GM21360 (cell line): ENCODE data around the gene GPX1.
"Not testable (repeated sequence)": the region's sequence is repeated elsewhere in the genome, so short reads cannot be mapped to it uniquely, and the experiment has no call there.

Experiments used
- ATAC-seq: cut with Tn5 transposase; IDR thresholded peaks from one replicate; pipeline ENCODE4 v1.9.1; 2021; ENCODE audit warnings: mild to moderate bottlenecking, moderate library complexity; ENCODE audit not compliant: unreplicated experiment

GPX1 gene

DNA sequence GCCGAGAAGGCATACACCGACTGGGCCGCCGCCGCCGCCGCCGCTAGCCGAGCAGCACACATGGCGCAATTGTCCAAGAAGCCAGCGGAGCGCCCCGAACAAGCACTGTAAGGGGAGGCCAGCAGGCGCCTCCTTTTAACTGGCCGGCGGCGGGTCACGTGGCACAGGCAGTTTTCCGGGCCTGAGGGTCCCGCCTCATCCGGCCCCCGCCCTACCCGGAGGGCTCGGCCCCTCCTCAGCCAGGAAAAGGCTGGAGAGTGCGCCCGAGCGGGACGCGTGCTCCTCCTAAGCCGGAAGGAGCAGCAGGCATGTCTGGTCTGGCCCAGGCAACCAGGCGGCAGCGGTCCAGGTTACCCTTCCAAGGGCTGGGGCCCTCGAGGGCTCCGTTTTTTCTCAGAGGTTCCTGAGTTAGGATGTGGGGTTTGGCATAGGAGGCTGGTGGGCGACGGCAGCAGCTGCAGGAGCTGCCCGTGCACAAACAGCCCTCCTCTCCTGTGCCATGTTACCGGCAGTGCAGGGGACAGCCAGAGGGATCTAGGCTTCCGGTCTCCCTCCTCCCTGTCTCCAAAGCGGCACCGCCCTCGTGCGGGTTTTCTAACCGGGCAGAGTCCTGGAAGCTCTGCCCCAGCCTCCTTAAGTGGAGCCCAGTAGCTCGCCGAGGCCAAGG, at the start of gene GPX1:
TSS of gene GPX1 (minus strand) at position 137 of the 667 bp plus-strand sequence. CDS start at position 62, 75 bp downstream.
- ATAC-seq = peak; percentile 65

DNA sequence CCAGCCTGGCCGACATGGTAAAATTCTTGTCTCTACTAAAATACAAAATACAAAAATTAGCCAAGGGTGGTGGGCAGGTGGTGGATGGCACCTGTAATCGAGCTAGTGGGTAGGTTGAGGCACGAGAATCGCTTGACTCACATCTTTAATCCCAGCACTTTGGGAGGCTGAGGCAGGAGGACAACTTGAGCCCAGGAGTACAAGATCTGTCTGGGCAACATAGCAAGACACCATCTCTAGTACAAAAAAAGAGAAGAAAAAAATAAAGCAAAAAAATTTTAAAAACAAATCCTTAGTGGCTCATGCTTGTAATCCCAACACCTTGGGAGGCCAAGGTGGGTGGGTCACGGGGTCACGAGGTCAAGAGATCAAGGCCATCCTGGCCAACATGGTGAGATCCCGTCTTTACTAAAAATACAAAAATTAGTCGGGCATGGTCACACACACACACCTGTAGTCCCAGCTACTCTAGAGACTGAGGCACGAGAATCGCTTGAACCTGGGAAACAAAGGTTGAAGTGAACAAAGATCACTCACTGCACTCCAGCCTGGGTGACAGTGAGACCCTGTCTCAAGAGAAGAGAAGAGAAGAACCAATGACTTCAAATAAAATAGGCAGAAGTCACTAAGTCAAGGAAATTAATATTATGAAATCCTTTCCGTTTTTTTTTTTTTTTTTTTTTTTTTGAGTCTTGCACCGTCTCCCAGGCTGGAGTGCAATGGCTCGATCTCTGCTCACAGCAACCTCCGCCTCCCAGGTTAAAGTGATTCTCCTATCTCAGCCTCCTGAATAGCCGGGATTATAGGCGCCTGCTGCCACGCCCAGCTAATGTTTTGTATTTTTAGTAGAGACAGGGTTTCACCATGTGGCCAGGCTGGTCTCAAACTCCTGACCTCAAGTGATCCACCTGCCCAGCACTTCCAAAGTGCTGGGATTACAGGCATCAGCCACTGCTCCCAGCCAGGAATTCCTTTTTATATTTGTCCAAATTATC, 48.7 kb upstream of the GPX1 start:
- ATAC-seq = no peak

DNA sequence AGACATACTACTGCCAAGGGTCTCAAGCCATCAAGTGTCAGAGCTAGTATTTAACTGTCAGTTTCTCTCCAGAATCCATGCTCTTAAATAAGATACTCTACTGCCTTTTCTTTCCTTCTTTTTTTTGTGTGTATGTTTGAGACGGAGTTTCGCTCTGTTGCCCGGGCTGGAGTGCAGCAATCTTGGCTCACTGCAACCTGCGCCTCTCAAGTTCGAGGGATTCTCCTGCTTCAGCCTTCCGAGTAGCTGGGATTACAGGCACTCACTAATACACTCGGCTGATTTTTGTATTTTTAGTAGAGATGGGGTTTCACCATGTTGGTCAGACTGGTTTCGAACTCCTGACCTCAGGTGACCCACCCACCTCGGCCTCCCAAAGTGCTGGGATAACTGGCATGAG, 47.4 kb upstream of the GPX1 start:
- ATAC-seq = not testable (repeated sequence)

DNA sequence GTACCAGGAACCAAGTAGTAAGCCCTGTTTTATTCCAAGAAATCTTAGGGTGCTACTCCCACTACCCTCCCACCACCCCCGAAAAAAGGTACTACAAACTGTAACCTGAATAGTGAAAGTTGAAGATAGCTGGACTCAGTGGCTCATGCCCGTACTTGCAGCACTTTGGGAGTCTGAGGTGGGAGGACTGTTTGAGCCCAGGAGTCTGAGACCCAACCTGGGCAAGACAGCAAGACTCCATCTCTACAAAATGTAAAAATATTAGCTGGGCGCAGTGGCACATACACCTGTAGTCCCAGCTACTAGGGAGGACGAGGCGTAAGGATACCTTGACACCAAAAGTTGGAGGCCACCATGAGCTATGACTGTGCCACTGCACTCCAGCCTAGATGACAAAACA, 45.7 kb upstream of the GPX1 start:
- ATAC-seq = no peak

DNA sequence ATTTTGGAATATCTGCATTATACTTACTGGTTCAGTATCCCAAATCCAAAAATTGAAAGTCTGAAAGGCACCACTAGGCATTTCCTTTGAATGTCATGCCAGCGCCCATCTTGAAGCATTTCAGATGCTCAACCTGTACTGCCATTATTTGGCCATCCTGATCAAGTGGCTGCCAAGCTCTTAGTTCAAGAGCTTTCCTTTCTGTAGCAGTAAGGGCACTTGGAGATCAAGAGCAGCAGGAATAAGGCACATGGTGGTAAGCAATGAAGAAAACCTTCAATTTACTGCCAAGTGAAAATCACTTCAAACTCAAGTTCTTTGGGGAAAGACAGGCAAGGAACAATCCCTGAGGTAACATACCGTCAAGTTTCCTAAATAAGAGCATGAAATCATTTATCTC, 43.6 kb upstream of the GPX1 start:
- ATAC-seq = no peak

DNA sequence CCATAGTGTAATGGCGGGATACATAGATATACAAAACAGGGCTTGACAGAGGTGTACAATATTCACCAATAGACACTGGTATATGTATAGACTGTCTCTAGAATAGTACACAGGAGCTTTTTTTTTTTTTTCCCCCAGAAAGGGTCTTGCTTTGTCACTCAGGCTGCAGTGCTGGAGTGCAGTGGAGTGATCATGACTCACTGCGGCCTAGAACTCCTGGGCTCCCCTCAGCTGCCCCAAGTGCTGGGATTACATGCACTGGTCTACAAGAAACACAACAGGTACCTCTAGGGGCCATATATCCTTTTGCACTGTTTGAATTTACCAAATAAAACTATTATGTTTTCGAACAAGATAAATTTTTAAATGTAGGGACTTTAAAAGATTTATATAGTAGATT, 41.3 kb upstream of the GPX1 start:
- ATAC-seq = no peak

DNA sequence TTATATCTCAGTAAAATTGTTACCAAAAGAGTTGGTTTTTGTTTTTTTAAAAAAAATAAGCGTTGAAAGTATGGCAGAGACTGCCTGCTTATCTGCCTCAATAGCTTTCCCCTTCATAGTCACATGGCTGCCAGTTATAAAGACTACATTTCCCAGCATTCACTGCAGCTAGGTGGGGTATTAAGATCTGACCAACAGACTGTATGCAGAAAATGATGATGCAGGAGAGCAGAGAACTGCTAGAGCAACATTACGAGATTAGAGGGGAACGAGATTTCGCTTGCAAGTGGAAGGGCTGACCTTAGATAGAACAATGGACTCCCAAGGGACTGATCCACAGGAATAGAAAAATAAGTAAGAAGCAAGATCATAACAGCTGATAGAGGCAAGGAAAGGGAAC, 39.3 kb upstream of the GPX1 start:
- no peak for ATAC-seq

DNA sequence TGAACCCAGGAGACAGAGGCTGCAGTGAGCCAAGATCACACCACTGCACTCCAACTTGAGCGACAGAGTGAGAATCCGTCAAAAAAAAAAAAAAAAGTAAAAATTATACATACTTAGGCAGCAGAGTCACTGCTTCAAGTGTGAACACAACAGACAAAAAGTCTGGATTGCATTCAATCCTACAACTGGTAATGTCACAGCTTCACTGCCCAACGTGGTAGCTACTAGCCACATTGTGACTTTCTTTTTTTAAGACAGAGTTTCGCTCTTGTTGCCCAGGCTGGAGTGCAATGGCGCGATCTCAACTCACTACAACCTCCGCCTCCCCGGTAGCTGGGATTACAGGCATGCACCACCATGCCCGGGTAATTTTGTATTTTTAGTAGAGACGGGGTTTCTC, 33.2 kb upstream of the GPX1 start:
- ATAC-seq = not testable (repeated sequence)

DNA sequence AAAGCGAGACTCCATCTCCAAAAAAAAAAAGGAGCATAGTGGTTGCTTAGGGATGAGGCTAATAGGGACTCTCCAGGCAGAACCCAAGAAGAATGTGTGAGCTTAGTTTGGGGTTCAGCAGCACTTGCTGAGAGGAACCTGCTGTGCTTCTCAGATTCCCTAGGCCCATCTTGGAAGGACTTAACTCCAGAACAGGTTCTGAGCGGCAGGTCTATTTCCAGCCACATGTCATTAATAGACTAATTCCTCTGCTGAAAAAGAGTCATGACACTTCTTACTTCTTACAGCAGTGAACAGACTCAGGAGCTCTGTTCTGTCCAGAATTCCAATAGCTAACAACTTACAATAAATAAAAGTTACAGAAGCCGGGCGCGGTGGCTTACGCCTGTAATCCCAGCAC, 31.1 kb upstream of the GPX1 start:
- ATAC-seq = no peak

DNA sequence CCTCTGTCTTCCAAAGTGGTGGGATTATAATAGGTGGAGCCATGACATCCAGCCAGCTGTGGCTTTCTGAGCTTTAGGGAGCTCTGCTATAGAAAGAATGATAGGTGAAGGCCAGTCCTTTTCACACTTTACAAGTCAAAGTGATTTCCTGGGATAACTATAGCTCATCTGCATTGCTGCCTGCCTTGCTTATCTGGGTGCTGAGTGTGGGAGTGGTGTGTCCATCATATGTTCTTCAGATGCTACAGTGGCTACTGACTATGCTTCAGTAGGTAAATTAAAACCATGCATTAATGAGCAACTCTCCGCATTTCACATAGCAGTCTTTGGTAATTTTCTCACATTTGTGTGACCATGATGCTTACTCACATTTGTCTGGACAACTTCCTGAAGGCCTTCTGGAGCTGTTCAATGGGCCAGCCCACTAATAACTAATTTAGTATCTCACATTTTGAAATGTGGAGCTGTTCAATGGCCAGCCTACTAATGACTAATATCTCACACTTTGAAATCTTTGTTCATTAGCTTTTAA, 30.2 kb upstream of the GPX1 start:
- ATAC-seq = no peak

DNA sequence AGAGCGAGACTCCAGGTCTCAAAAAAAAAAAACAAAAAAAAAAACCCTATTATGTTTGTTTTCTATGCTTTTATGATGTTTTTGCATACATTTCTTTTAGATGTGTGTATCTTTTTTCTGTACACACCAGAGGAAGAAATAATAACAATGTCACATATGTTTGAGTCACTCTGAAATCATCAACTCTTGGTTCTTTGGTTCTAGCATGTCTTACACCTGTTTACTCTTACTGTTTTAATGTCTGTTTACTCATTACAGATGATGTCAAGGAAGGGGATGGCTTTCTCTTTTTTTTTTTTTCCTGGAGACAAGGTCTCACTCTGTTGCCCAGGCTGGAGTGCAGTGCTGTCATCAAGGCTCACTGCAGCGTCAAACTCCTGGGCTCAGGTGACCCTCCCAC, 29.6 kb upstream of the GPX1 start:
- ATAC-seq = no peak

DNA sequence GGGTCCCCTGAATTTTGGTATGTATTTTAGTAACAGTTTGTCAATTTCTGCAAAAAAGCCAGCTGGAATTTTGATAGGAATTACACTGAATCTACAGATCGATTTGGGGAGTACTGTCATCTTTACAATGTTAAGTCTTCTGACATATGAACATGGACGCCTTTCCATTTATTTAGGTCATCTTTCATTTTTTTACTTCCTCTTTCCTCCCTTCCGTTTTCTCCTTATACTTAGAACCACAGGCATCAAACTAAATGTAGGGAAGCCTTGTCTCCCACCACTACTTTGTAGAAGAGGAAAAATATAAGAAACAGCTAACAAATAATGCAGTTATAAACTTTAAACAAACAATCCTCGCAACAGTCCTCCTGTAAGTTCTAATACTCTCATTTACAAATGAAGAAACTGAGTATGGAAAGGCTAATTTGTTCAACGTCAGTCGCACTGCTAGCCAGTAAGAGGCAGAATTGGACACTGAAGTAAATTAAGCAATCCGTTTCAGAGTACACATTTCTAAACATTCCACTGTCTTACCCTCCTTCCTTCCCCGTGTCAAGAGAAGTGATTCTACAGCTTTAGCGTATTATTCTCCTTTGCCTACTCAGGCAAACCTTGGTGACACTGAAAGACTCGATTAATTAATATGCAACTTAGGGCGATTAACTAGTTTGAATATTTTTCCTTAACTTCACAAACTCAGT, 28.1 kb upstream of the GPX1 start:
- ATAC-seq = no peak

DNA sequence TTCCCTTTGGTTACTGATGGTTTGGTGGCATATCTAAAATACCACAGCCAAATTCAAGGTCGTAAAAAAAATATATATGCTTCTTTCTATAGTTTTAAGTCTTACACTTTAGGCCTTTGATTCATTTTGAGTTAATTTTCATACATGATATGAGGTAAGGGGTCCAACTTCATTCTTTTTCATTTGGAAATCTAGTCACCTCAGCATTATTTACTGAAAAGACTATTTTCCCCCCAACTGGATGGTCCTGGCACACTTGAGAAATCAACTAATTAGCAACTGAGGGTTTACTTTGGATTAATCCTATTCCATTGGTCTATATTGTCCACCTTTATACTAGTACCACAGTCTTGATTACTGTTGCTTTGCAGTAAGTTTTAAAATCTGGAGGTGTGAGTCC, 27.5 kb upstream of the GPX1 start:
- no peak for ATAC-seq

DNA sequence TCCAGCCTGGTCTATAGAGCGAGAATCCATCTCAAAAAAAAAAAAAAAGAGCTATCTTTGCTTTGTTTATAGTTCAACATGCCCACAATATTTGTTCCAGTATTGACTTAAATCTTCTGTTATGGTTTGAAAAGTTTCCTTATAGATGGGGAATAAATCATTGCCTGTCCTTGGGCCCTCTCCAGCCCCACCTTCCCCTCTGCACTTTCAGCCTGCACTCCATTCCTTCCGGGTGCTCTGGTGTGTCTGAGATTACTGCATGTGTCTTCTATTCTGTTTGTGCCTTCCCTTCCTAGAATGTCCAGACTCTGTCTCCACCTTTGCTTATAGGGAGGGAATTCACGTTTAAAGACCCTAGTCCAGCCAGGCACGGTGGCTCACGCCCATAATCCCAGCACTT, 25.2 kb upstream of the GPX1 start:
- no peak for ATAC-seq

DNA sequence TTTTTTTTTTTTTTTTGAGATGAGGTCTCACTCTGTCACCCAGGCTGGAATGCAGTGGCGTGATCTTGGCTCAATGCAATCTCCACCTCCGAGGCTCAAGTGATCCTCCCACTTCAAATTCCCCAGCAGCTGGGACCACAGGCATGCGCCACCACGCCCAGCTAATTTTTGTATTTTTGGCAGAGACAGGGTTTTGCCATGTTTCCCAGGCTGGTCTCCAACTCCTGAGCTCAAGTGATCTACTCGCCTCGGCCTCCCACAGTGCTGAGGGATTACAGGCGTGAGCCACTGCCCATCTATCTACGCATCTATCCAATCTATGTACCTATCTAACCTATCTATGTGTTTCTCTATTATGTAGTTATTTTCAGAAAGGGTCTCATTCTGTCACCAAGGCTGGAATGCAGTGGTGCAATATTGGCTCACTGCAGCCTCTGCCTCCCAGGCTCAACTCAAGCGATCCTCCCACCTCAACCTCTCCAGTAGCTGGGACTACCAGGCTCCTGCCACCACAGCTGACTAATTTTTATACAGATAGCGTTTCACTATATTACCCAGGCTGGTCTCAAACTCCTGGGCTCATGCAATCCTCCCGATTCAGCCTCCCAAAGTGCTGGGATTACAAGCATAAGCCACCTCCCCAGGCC, 20.2 kb upstream of the GPX1 start:
- no peak for ATAC-seq

DNA sequence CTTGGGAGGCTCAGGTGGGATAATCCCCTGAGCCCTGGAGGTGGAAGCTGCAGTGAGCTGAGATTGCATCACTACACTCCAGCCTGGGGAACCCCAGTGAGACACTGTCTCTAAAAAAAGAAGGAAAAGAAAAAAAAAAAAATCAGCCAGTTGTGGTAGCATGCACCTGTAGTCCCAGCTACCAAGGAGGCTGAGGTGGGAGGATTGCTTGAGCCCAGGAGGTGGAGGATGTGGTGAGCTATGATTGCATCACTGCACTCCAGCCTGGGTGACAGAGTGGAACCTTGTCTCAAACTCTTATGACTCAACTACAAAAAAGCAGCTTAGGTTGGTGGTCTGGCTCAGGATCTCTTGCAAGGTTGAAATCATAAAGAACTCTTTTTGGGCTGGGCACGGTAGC, 19.3 kb upstream of the GPX1 start:
- ATAC-seq = no peak

DNA sequence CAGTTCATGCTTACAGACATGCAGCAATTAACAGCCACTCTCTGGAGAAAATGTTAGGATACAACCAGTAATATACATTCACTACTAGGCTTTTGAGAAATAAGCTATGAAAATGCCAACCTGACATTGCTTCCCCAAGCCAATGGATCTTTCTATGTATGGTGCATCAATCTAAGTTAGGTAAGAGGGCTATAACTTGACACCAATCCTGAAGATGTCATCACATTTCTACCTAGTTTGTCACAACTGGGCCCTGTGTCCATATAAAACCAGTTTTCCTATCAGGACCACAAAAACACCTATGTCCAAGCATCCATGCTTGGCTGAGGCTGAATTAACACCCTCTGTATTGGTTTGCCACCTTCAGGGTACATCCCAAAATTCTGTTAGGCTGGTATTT, 13.8 kb upstream of the GPX1 start:
- ATAC-seq = no peak

DNA sequence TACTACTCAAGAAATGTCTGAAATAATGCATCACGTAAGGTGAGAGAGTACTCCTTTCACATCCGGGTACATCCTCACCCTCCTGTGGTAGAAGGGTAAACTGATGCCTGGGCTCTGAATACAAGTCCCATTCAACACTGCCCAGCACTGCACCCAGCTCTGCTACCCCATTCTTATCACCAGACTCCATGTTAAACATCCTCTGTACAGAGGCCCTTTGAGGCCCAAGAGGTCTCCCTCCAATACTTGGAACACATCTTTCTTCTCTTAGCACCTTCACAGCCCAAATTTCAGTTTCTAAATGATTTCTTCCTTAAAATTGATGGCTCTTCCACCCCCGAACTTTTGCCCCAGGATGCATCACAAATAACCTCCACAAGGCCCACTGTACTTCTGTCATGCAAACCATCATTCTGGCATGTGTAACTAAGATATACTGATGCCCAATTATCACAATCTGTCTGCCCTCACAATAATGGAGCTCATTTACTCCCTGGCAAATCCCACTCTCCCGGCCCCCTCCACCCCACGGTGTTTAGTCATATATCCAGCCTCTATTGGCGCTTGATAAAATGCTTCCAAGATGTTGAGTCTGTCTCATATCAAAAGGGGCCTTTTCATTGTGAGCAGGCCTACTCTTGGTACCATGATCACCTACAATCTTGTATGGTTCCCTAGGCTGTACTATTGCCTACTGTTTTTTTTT, 12.6 kb upstream of the GPX1 start:
- no peak for ATAC-seq

DNA sequence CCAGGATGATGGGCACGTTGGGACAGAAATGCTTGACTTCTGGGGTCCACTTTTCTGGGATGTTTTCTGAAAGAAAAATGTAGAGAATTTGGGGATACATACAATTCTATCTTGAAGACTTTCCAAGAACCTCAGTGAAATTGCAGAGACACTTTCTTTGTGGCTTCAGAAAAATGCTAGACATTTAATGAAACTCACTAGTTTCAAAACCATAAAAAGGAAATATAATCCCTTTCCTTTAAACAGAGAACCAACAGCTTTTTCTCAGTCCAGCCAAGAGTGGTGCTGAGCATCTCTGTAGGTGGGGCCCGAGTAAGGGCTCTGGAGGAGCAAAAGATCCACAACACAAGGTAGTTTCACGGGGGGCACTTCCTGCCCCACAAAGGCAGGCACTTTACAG, 4.4 kb upstream of the GPX1 start:
- ATAC-seq = no peak

DNA sequence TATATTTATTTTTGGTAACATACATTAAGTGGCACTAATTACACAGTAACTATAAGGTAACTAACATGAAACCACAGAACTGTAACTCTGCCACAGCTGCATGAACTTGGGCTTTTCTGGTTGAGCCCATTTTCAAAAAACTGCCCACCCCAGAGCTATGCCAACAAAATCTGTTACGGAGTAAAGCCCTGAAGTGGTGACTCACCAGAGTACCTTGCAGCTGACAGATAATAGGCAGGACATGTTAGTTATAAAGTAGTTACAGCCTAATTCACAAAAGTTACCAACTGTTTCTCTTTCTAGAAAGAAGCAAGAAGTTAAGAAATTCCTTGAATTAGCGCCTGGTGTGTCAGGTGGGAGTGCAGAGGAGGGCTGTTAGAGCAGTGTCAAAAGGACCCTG, 1.5 kb upstream of the GPX1 start:
- ATAC-seq = no peak
